Ovary (tissue), 9 donors: Measurements from ENCODE around the gene MRNIP. TPM values are rescaled to one million over a fixed set of nuclear protein-coding genes. Genes with fewer than 3 reads are reported as not detected.
"Not testable (repeated sequence)": the region's sequence is repeated elsewhere in the genome, so short reads cannot be mapped to it uniquely, and the experiment has no call there.

Experiments used
- DNase-seq, 5 donors: peaks; one replicate each; pipeline ENCODE4 v3.0.0-alpha.2; 2019 to 2020
- H3K27ac ChIP-seq, 2 donors: fragments of 200-600 bp; one replicate each; pipeline versions ENCODE4 v1.5.1 to v1.8.0; 2019 to 2022
- H3K27me3 ChIP-seq: fragments of 200-600 bp; one replicate; pipeline ENCODE4 v1.8.0; 2022
- H3K36me3 ChIP-seq: fragments of 200-600 bp; sonication (generic); one replicate; pipeline ENCODE4 v1.5.1; 2019
- H3K4me1 ChIP-seq: one replicate; pipeline ENCODE4 v1.8.1; 2013; ENCODE audit warnings: mild to moderate bottlenecking, moderate library complexity; ENCODE audit not compliant: insufficient read depth
- H3K4me3 ChIP-seq: fragments of 200-600 bp; sonication (generic); one replicate; pipeline ENCODE4 v1.5.1; 2017
- H3K9me3 ChIP-seq, 2 donors: fragments of 200-600 bp in 1 of 2; sonication (generic) in 1 of 2; one replicate each; pipeline versions ENCODE4 v1.5.1 to v1.8.1; 2013 to 2019; ENCODE audit warnings: mild to moderate bottlenecking in 1 of 2, moderate library complexity in 1 of 2
- EP300 ChIP-seq: sonication (generic); formaldehyde crosslinking; IDR thresholded peaks from one replicate; pipeline ENCODE4 v1.6.1; 2017; ENCODE audit warnings: antibody characterized with exemption
- POLR2A ChIP-seq: fragments of 450-650 bp; IDR thresholded peaks from one replicate; pipeline ENCODE4 v1.6.1; 2017; ENCODE audit warnings: antibody characterized with exemption, mild to moderate bottlenecking, moderate library complexity
- WGBS, 3 donors: extraction: QIAGEN DNeasy Blood & Tissue Kit in 1 of 3; methylation state at CpG; one replicate each; pipeline versions ENCODE4 v1.1.5 to v1.1.7; 2013 to 2017; 5-methylcytosine and 5-hydroxymethylcytosine counted together
- intact Hi-C, 4 donors: fragments of 100-400 bp; cut with DNase I; formaldehyde crosslinking; loops; one replicate each; pipeline versions ENCODE4 v1.11.0 to v1.15.1; 2022 to 2023
- microRNA counts: library from miRNA; unstranded; fragments of <30 nt; microRNA quantifications from one replicate; lab custom pipeline; 2016
- microRNA-seq, 3 donors: library from miRNA; unstranded; fragments of <30 nt; microRNA quantifications; one replicate each; pipeline versions ENCODE4 to v1.2.0, GENCODE V29; 2019 to 2020
- polyA plus RNA-seq, 2 donors: library from polyadenylated mRNA; stranded (reverse); fragments of 200-250 nt in 1 of 2; fragments of 350-450 nt in 1 of 2; fragmentation: Illumina TruSeq in 1 of 2; extraction: RNeasy Lipid Tissue Mini Kit (QIAGEN cat#74804) in 1 of 2; gene quantifications; one replicate each; pipeline ENCODE4 v1.2.3, GENCODE V29; 2013 to 2014
- small RNA-seq: library from RNA; depleted of rRNA; stranded (forward); fragments of <200 nt; gene quantifications from one replicate; pipeline ENCODE3, GENCODE V24; 2016
- total RNA-seq, 7 donors: library from RNA; depleted of rRNA in 2 of 7; stranded (reverse); fragments of >200 nt in 2 of 7; fragmentation: NEBNext Ultra II Directional in 3 of 7; extraction: Animal tissue kit (Norgen Biotek cat#: 25700) in 3 of 7; gene quantifications; one replicate each; pipeline versions ENCODE4 v1.1.0 to v1.2.4, GENCODE V29; 2016 to 2023
- TF ChIP-seq, protein P1 (sequence below), 3 donors: fragments of 450-650 bp in 2 of 3; fragments of 200-600 bp in 1 of 3; IDR thresholded peaks; one replicate each; pipeline versions ENCODE4 v1.5.1 to v1.8.0; 2016 to 2022; ENCODE audit warnings: antibody characterized with exemption in 3 of 3, mild to moderate bottlenecking in 1 of 3
- donor health status: DM: no; HTN: no; CAD: no; lungs with moderate emphysema.
- donor health status: DM: no; HTN: no; CAD: no.
- donor health status: Bipolar disorder and iron deficiency.
- donor health status: DM: yes; HTN: yes; CAD: no.
- donor health status: DM: no; HTN: no; CAD: no.
- donor health status: DM: yes; HTN: yes; CAD: no.

MRNIP gene
- total and polyA plus RNA-seq, 9 donors = 26.9 to 61.1 (median 50.3) TPM

DNA sequence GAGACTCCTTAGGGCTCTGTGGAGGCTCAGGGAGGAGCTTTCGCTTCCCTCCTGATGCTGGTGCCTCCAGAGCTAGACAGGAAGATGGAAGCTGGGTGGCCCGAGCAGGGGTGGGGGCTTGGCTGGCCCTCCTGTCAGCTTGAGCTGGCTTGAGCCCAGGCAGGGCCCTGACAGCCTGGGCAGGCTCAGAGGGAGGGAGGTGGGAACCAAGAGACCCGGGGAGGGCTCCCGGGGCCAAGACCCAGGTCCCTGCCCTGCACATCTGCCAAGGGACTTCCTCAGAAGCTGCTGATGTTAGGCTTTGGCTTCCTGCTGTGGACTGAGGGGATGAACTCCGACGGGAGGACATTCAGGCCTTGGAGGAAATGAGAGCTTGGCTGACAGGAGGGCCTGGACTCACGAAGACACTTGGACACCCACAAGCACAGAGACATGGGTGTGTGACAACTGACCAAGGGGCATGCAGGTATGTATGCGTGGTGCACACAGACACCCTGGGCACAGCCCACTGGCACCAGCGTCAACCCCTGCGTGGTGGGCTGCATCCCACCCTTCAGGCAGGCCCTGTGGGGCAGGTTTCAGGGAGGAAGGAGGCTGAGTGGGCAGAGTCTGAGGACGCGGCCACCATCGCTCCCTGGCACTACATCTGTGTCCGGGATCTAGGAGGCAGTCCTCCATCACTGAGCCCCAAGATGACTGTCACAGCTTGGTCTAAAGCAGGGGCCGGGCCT, 66.6 kb downstream of the MRNIP start:
- peaks cover 15% of the 10 kb centered on the region for H3K4me1 ChIP-seq
- H3K27me3 ChIP-seq = no peaks in the 10 kb centered on the region
- no peaks in the 10 kb centered on the region for H3K36me3 ChIP-seq
- DNase-seq = peak in 3 of 5 donors; percentile 22 to 43 (median 28)
- WGBS, 3 donors = 54 to 62% (median 60%) methylated on average over 14 to 15 of the region's 15 CpGs
- intact Hi-C loops = loop anchor here in 1 of 4 donors (10.0 kb wide), 2 partner anchors 63 to 113 kb away; partner anchors contain the start of genes MRNIP and TBC1D9B
- TF ChIP-seq EP300 = no peak
- TF ChIP-seq, protein P1, sequence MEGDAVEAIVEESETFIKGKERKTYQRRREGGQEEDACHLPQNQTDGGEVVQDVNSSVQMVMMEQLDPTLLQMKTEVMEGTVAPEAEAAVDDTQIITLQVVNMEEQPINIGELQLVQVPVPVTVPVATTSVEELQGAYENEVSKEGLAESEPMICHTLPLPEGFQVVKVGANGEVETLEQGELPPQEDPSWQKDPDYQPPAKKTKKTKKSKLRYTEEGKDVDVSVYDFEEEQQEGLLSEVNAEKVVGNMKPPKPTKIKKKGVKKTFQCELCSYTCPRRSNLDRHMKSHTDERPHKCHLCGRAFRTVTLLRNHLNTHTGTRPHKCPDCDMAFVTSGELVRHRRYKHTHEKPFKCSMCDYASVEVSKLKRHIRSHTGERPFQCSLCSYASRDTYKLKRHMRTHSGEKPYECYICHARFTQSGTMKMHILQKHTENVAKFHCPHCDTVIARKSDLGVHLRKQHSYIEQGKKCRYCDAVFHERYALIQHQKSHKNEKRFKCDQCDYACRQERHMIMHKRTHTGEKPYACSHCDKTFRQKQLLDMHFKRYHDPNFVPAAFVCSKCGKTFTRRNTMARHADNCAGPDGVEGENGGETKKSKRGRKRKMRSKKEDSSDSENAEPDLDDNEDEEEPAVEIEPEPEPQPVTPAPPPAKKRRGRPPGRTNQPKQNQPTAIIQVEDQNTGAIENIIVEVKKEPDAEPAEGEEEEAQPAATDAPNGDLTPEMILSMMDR (IDR thresholded peaks at IDR 0.05) = no peak
- TF ChIP-seq POLR2A = no peak
- H3K4me3 ChIP-seq = no peak overlapping the region
- H3K9me3 ChIP-seq = no peaks in the 10 kb centered on the region
- H3K27ac ChIP-seq = peak overlapping the region; percentile 16 to 17

DNA sequence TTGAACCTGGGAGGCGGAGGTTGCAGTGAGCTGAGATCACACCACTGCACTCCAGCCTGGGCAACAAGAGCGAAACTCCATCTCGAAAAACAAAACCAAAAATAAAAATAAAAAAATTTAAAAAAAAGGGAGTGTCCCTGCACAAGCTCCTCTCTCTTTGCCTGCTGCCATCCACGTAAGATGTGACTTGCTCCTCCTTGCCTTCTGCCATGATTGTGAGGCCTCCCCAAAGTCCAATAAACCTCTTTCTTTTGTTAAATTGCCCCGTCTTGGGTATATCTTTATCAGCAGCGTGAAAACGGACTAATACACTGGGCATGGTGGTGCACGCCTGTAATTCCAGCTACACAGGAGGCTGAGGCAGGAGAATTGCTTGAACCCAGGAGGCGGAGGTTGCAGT, 69.3 kb downstream of the MRNIP start:
- DNase-seq, intact Hi-C loops: not testable (repeated sequence)
- 95 to 97% (median 96%) methylated on average over 9 of the region's 9 CpGs for WGBS, 3 donors

DNA sequence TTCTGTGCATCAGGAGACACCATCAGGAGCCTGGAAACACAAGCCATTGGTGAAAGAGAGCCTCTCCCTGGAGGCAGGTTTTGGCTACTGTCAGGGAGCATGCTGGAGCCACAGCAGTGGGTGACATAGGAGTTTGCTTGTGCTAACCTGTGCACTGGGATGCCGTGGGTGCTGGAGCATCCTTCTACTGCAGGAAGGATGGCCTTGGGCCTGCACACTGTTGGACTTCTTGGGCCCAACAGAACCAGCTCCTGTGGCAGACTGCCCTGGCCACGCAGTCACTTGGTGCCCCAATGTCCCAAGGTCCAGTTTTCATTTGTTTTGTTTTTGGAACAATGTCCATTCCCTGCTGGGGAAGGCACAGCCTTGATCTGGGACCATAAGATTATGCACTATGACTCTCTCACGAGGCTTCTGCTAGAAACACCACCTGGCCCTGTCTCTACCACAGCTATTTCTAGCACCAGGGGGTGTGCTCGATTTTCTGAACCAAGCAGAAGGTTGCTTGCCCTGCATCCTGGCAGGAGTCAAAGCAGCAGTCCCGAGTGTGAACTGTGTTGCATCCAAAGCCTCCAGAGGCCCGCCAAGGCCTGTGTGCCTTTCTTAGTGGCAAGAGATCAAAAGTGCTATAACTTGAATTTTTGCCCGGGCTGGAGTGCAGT, 70.3 kb downstream of the MRNIP start:
- Histone ChIP-seq H3K9me3 (no peaks in the 10 kb centered on the region), H3K27ac (no peak overlapping the region), H3K4me1 (peaks cover 3% of the 10 kb centered on the region), H3K4me3 (no peak overlapping the region), H3K36me3 (no peaks in the 10 kb centered on the region), H3K27me3 (no peaks in the 10 kb centered on the region)
- 88 to 95% (median 90%) methylated on average over 7 of the region's 7 CpGs for WGBS, 3 donors
- no peak for TF ChIP-seq POLR2A
- TF ChIP-seq EP300 = no peak
- TF ChIP-seq, protein P1 (IDR thresholded peaks at IDR 0.05) = no peak
- intact Hi-C loops = no loop called here
- DNase-seq = no peak

More for the DNA sequence above, 69.3 kb downstream of the MRNIP start:
- H3K36me3 ChIP-seq, H3K27ac ChIP-seq, H3K4me1 ChIP-seq, H3K9me3 ChIP-seq, H3K4me3 ChIP-seq, H3K27me3 ChIP-seq: not testable (repeated sequence)

MicroRNAs encoded within 50 kb of the gene (microRNA counts, 767-probe panel; counts per million panel counts)
- microRNA hsa-miR-1229 (lab: Ali Mortazavi, UCI) = 530 counts per million, percentile 78 among the panel's probes with 10 or more counts

Small RNAs within 50 kb of the gene (microRNA-seq; reads per million reads assigned to microRNA genes)
- gene MIR1229 = 1.1 to 1.5 (median 1.1) reads per million in 3 donors

Small RNAs within 50 kb of the gene (small RNA-seq; reads per million reads assigned to genes)
- gene MIR1229 (not detected), gene RF00019 (not detected)

Other genes with a start within 250 kb of the MRNIP start
- 100 to 1,000 TPM; 416 to 679 (median 577) TPM for gene HNRNPH1, start 235.1 kb downstream of the MRNIP start, total RNA-seq
- gene HNRNPH1, start 235.1 kb downstream of the MRNIP start, polyA plus RNA-seq = 100 to 1,000 TPM; 243 to 354 TPM
- under 1 TPM in 1 of 7 donors, not detected in 6; 0.65 TPM for gene CBY3, start 177.8 kb downstream of the MRNIP start, total RNA-seq
- not detected for gene CBY3, start 177.8 kb downstream of the MRNIP start, polyA plus RNA-seq
- 100 to 1,000 TPM; 228 to 683 (median 573) TPM for gene CANX, start 159.8 kb downstream of the MRNIP start, total RNA-seq
- 100 to 1,000 TPM; 176 to 688 TPM for gene CANX, start 159.8 kb downstream of the MRNIP start, polyA plus RNA-seq
- gene MAML1, start 126.0 kb downstream of the MRNIP start, total RNA-seq = 10 to 100 TPM; 18.4 to 40.1 (median 33.6) TPM
- 10 to 100 TPM; 19.0 to 20.2 TPM for gene MAML1, start 126.0 kb downstream of the MRNIP start, polyA plus RNA-seq
- gene LTC4S, start 64.8 kb downstream of the MRNIP start, total RNA-seq = 10 to 100 TPM in 6 of 7 donors, 1 to 10 TPM in 1; 7.5 to 43.5 (median 20.6) TPM
- 10 to 100 TPM in 1 of 2 donors, not detected in 1; 11.7 TPM for gene LTC4S, start 64.8 kb downstream of the MRNIP start, polyA plus RNA-seq
- 100 to 1,000 TPM in 1 of 7 donors, 10 to 100 TPM in 6; 51.2 to 102 (median 68.6) TPM for gene MGAT4B, start 52.0 kb downstream of the MRNIP start, total RNA-seq
- 10 to 100 TPM; 51.0 to 65.6 TPM for gene MGAT4B, start 52.0 kb downstream of the MRNIP start, polyA plus RNA-seq
- 100 to 1,000 TPM; 257 to 457 (median 337) TPM for gene SQSTM1, start 37.9 kb downstream of the MRNIP start, total RNA-seq
- gene SQSTM1, start 37.9 kb downstream of the MRNIP start, polyA plus RNA-seq = 100 to 1,000 TPM; 125 to 265 TPM
- gene TBC1D9B, start 49.1 kb upstream of the MRNIP start, total RNA-seq = 100 to 1,000 TPM in 2 of 7 donors, 10 to 100 TPM in 5; 48.3 to 121 (median 87.8) TPM
- gene TBC1D9B, start 49.1 kb upstream of the MRNIP start, polyA plus RNA-seq = 10 to 100 TPM; 66.2 to 67.4 TPM
- 10 to 100 TPM; 54.7 to 75.1 (median 66.7) TPM for gene RNF130, start 212.9 kb upstream of the MRNIP start, total RNA-seq
- 100 to 1,000 TPM in 1 of 2 donors, 10 to 100 TPM in 1; 74.0 to 120 TPM for gene RNF130, start 212.9 kb upstream of the MRNIP start, polyA plus RNA-seq